Upper lobe of right lung (tissue), 1 donor: ENCODE results near the gene TMEM200A. TPM values are rescaled to one million over a fixed set of nuclear protein-coding genes. Genes with fewer than 3 reads are reported as not detected.

Source experiments
- ATAC-seq: fragments of 200-7000 bp; cut with Tn5 transposase; one replicate; pipeline ENCODE4 v1.9.1; 2020; ENCODE audit warnings: mild to moderate bottlenecking, moderate library complexity
- DNase-seq: peaks from one replicate; pipeline ENCODE4 v3.0.0-alpha.2; 2020
- H3K27ac ChIP-seq: fragments of 200-600 bp; one replicate; pipeline ENCODE4 v1.8.0; 2022
- H3K27me3 ChIP-seq: fragments of 200-600 bp; one replicate; pipeline ENCODE4 v1.8.0; 2022; ENCODE audit warnings: mild to moderate bottlenecking
- H3K36me3 ChIP-seq: fragments of 200-600 bp; one replicate; pipeline ENCODE4 v1.8.0; 2022
- H3K4me1 ChIP-seq: fragments of 200-600 bp; one replicate; pipeline ENCODE4 v1.8.0; 2022
- H3K4me3 ChIP-seq: fragments of 200-600 bp; one replicate; pipeline ENCODE4 v1.8.0; 2022; ENCODE audit warnings: mild to moderate bottlenecking
- H3K9me3 ChIP-seq: fragments of 200-600 bp; one replicate; pipeline ENCODE4 v1.8.0; 2022
- CTCF ChIP-seq: fragments of 200-600 bp; IDR thresholded peaks from one replicate; pipeline ENCODE4 v1.8.0; 2022; ENCODE audit warnings: antibody characterized with exemption
- intact Hi-C: fragments of 100-400 bp; cut with DNase I; formaldehyde crosslinking; loops from one replicate; pipeline ENCODE4 v1.11.0; 2022
- total RNA-seq: library from RNA; stranded (reverse); fragmentation: NEBNext Ultra II Directional; extraction: Animal tissue kit (Norgen Biotek cat#: 25700); gene quantifications from one replicate; pipeline ENCODE4 v1.2.1, GENCODE V29; 2021
- donor health status: DM: no; HTN: yes; CAD: no; lungs with severe emphysema.

Gene TMEM200A
- total RNA-seq, 1 donor from 2014 or later: 5.9 TPM

- H3K36me3 ChIP-seq: no peaks in the 10 kb centered on the region
- ATAC-seq (no peak), DNase-seq (no peak)
- no peak overlapping the region for H3K27ac ChIP-seq
- no peaks in the 10 kb centered on the region for H3K27me3 ChIP-seq
- H3K4me1 ChIP-seq: no peaks in the 10 kb centered on the region
- H3K9me3 ChIP-seq: no peaks in the 10 kb centered on the region
- H3K4me3 ChIP-seq: no peak overlapping the region
- no peak for TF ChIP-seq CTCF
- intact Hi-C loops: no loop called here
Measured at GRCh38 chr6:130377915-130378314, 12.1 kb downstream of the TMEM200A start.

GRCh38 chr6:130379223-130379622, 13.4 kb downstream of the TMEM200A start:
- TF ChIP-seq CTCF: no peak
- intact Hi-C loops: no loop called here
- no peak for ATAC-seq

GRCh38 chr6:130381012-130381411, 15.2 kb downstream of the TMEM200A start:
- DNase-seq: no peak
- intact Hi-C loops: no loop called here
- no peaks in the 10 kb centered on the region for H3K36me3 ChIP-seq
- no peaks in the 10 kb centered on the region for H3K27me3 ChIP-seq
- H3K27ac ChIP-seq: no peak overlapping the region
- H3K4me1 ChIP-seq: no peaks in the 10 kb centered on the region
- H3K4me3 ChIP-seq: no peak overlapping the region
- no peak for ATAC-seq
- TF ChIP-seq CTCF: no peak
- H3K9me3 ChIP-seq: no peaks in the 10 kb centered on the region

More at GRCh38 chr6:130379223-130379622, 13.4 kb downstream of the TMEM200A start:
- Histone ChIP-seq H3K27ac (no peak overlapping the region), H3K4me3 (no peak overlapping the region), H3K36me3 (no peaks in the 10 kb centered on the region), H3K4me1 (no peaks in the 10 kb centered on the region), H3K27me3 (no peaks in the 10 kb centered on the region), H3K9me3 (no peaks in the 10 kb centered on the region)
- DNase-seq: no peak

GRCh38 chr6:130381459-130382380, 15.9 kb downstream of the TMEM200A start:
- Histone ChIP-seq H3K27ac (no peak overlapping the region), H3K36me3 (no peaks in the 10 kb centered on the region), H3K27me3 (no peaks in the 10 kb centered on the region), H3K4me1 (no peaks in the 10 kb centered on the region), H3K4me3 (no peak overlapping the region), H3K9me3 (no peaks in the 10 kb centered on the region)
- no peak for DNase-seq
- no peak for ATAC-seq
- intact Hi-C loops: no loop called here
- TF ChIP-seq CTCF: peak; percentile 18

GRCh38 chr6:130382872-130383490, 17.2 kb downstream of the TMEM200A start:
- Histone ChIP-seq H3K9me3 (no peaks in the 10 kb centered on the region), H3K27me3 (no peaks in the 10 kb centered on the region), H3K4me1 (no peaks in the 10 kb centered on the region), H3K27ac (no peak overlapping the region), H3K4me3 (no peak overlapping the region), H3K36me3 (no peaks in the 10 kb centered on the region)
- TF ChIP-seq CTCF: no peak
- DNase-seq: no peak
- no peak for ATAC-seq
- intact Hi-C loops: no loop called here
